Glutamatergic neuron (in vitro differentiated cells): ENCODE results near the gene DNAJB6. TPM values are rescaled to one million over a fixed set of nuclear protein-coding genes. Genes with fewer than 3 reads are reported as not detected.

Experiments used
- DNase-seq: peaks from one replicate; pipeline ENCODE4 v3.0.0; 2022
- H3K27ac Mint-ChIP-seq: one replicate; pipeline ENCODE4 v1.8.0; 2020; ENCODE audit warnings: mild to moderate bottlenecking, mixed read lengths, inconsistent platforms; ENCODE audit not compliant: unreplicated experiment
- H3K27me3 Mint-ChIP-seq: one replicate; pipeline ENCODE4 v1.8.0; 2020; ENCODE audit warnings: mild to moderate bottlenecking, moderate library complexity, mixed read lengths, inconsistent platforms; ENCODE audit not compliant: unreplicated experiment
- H3K36me3 Mint-ChIP-seq: one replicate; pipeline ENCODE4 v1.8.0; 2020; ENCODE audit warnings: mild to moderate bottlenecking, mixed read lengths, inconsistent platforms; ENCODE audit not compliant: unreplicated experiment
- H3K4me1 Mint-ChIP-seq: one replicate; pipeline ENCODE4 v1.8.0; 2020; ENCODE audit warnings: mild to moderate bottlenecking, low read depth, mixed read lengths, inconsistent platforms; ENCODE audit not compliant: unreplicated experiment
- H3K4me3 Mint-ChIP-seq: one replicate; pipeline ENCODE4 v1.8.0; 2020; ENCODE audit warnings: mild to moderate bottlenecking, mixed read lengths, inconsistent platforms; ENCODE audit not compliant: unreplicated experiment
- H3K9me3 Mint-ChIP-seq: one replicate; pipeline ENCODE4 v1.8.0; 2020; ENCODE audit warnings: mild to moderate bottlenecking, moderate library complexity, mixed read lengths, inconsistent platforms; ENCODE audit not compliant: unreplicated experiment
- CTCF ChIP-seq: fragments of 200-600 bp; sonication (generic); IDR thresholded peaks from one replicate; pipeline ENCODE4 v1.5.0; 2021; ENCODE audit not compliant: partially characterized antibody, unreplicated experiment
- total RNA-seq: library from RNA; stranded (reverse); fragmentation: NEBNext Ultra II Directional; extraction: Animal tissue kit (Norgen Biotek cat#: 25700); gene quantifications from one replicate; pipeline ENCODE4 v1.2.1, GENCODE V29; 2021; ENCODE audit not compliant: unreplicated experiment

DNAJB6 gene
- total RNA-seq, 1 donor from 2014 or later: 120 TPM

- no peak for TF ChIP-seq CTCF
- Mint-ChIP-seq H3K4me3 (no peak overlapping the region), H3K27me3 (peaks cover 3% of the 10 kb centered on the region), H3K27ac (peak overlapping the region; percentile 14), H3K9me3 (peaks cover 9% of the 10 kb centered on the region), H3K4me1 (peaks cover 3% of the 10 kb centered on the region), H3K36me3 (peaks cover 7% of the 10 kb centered on the region)
- DNase-seq: no peak
These were observed 74.2 kb downstream of the DNAJB6 start for GRCh38 chr7:157410831-157411556.

DNA sequence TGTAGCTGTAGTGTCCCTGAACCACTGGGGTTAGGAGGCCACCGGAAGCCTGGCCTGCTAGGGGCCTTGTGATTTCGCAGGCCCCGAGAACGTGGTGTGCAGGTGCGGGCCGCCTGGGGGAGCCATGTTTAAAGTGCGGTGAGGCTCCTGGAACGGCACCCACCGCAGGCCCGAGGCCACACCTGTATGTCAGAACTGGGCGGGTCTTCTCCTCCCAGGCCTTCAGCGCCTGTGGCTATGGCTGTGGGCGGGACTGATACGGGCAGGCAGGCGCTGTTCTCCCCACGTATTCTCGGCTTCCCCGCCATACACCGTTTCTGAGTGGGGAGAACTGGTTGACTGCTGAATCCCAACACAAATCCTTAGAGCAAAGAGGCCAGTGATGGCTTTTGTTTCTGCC, 74.8 kb downstream of the DNAJB6 start:
- peaks cover 1% of the 10 kb centered on the region for H3K27me3 Mint-ChIP-seq
- peaks cover 1% of the 10 kb centered on the region for H3K4me1 Mint-ChIP-seq
- H3K9me3 Mint-ChIP-seq: peaks cover 8% of the 10 kb centered on the region
- peaks cover 7% of the 10 kb centered on the region for H3K36me3 Mint-ChIP-seq
- DNase-seq: no peak
- no peak overlapping the region for H3K4me3 Mint-ChIP-seq
- H3K27ac Mint-ChIP-seq: peak overlapping the region; percentile 14
- no peak for TF ChIP-seq CTCF

- Mint-ChIP-seq H3K27me3 (no peaks in the 10 kb centered on the region), H3K4me1 (no peaks in the 10 kb centered on the region), H3K9me3 (peaks cover 6% of the 10 kb centered on the region), H3K27ac (no peak overlapping the region), H3K4me3 (no peak overlapping the region), H3K36me3 (peaks cover 10% of the 10 kb centered on the region)
- no peak for TF ChIP-seq CTCF
- DNase-seq: no peak
These were observed 75.2 kb downstream of the DNAJB6 start for GRCh38 chr7:157412021-157412443.

GRCh38 chr7:157412491-157413180, 75.8 kb downstream of the DNAJB6 start:
- no peak overlapping the region for H3K27ac Mint-ChIP-seq
- TF ChIP-seq CTCF: no peak
- peaks cover 11% of the 10 kb centered on the region for H3K36me3 Mint-ChIP-seq
- H3K9me3 Mint-ChIP-seq: peaks cover 4% of the 10 kb centered on the region
- H3K27me3 Mint-ChIP-seq: no peaks in the 10 kb centered on the region
- no peak for DNase-seq
- no peaks in the 10 kb centered on the region for H3K4me1 Mint-ChIP-seq
- H3K4me3 Mint-ChIP-seq: no peak overlapping the region
